Measurements from ENCODE around the gene TMEM179B. TPM values are rescaled to one million over a fixed set of nuclear protein-coding genes. Genes with fewer than 3 reads are reported as not detected.

TMEM179B gene
- total and polyA plus RNA-seq, 9 of the 15 experiments (the other 6 are each of a cell fraction or from before 2014, with no cell fraction given) = 27.7 to 105 (median 37.0) TPM

DNA sequence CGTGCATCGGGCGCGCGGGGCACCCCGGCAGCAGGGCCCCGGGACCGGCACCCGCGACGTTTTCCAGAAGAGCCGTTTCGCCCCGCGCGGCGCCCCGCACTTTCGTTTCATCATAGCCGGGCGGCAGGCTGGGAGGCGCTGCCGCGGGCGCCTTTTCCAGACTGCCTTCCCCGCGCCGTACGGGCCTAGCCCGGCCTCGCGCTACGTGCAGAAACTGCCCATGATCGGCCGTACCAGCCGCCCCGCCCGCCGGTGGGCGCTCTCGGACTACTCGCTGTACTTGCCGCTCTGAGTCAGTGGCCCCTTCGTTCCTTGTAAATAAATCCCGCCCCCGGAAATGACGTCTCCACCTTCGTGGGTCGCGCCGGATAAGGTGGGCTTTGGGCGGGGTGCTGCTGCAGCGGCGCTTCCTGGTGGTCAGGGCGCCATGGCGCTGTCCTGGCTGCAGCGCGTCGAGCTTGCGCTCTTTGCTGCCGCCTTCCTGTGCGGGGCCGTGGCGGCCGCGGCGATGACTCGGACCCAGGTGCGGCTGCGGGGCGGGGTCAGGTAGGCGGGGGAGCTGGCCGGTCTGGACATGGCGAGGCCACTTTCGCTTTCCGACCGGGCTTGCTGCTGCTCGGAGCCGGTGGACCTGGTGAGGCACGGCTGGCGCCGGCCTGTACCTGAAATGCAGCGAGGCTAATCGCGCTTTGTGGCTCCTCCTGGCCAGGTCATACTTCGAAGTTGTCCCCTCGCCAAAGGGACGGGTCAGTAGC lies at the start of gene TMEM179B (continued):
- TF ChIP-seq MED1 (CRISPR knock-in tag; IDR thresholded peaks at IDR 0.05; ENCODE audit: borderline replicate concordance) (no peak), CBFA2T3 (IDR thresholded peaks at IDR 0.05) (no peak), SMAD4 (CRISPR knock-in tag; conservative IDR thresholded peaks at IDR 0.05) (peak; percentile 76), NFRKB (IDR thresholded peaks at IDR 0.05; ENCODE audit: low read depth) (no peak), ZFX (CRISPR knock-in tag; IDR thresholded peaks at IDR 0.05) (peak; percentile 93), SAFB2 (IDR thresholded peaks at IDR 0.05; ENCODE audit: borderline replicate concordance, low read depth, low read length, severe bottlenecking) (no peak), L3MBTL2 (IDR thresholded peaks at IDR 0.05) (peak; percentile 63; the same call in 1 of the 2 replicates), SPI1 (IDR thresholded peaks at IDR 0.05; ENCODE audit: borderline replicate concordance, low read depth, low read length) (no peak)
- TF ChIP-seq, protein P1, sequence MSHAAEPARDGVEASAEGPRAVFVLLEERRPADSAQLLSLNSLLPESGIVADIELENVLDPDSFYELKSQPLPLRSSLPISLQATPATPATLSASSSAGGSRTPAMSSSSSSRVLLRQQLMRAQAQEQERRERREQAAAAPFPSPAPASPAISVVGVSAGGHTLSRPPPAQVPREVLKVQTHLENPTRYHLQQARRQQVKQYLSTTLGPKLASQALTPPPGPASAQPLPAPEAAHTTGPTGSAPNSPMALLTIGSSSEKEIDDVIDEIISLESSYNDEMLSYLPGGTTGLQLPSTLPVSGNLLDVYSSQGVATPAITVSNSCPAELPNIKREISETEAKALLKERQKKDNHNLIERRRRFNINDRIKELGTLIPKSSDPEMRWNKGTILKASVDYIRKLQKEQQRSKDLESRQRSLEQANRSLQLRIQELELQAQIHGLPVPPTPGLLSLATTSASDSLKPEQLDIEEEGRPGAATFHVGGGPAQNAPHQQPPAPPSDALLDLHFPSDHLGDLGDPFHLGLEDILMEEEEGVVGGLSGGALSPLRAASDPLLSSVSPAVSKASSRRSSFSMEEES (CRISPR knock-in tag; IDR thresholded peaks at IDR 0.05) = no peak
- TF ChIP-seq, protein P2, sequence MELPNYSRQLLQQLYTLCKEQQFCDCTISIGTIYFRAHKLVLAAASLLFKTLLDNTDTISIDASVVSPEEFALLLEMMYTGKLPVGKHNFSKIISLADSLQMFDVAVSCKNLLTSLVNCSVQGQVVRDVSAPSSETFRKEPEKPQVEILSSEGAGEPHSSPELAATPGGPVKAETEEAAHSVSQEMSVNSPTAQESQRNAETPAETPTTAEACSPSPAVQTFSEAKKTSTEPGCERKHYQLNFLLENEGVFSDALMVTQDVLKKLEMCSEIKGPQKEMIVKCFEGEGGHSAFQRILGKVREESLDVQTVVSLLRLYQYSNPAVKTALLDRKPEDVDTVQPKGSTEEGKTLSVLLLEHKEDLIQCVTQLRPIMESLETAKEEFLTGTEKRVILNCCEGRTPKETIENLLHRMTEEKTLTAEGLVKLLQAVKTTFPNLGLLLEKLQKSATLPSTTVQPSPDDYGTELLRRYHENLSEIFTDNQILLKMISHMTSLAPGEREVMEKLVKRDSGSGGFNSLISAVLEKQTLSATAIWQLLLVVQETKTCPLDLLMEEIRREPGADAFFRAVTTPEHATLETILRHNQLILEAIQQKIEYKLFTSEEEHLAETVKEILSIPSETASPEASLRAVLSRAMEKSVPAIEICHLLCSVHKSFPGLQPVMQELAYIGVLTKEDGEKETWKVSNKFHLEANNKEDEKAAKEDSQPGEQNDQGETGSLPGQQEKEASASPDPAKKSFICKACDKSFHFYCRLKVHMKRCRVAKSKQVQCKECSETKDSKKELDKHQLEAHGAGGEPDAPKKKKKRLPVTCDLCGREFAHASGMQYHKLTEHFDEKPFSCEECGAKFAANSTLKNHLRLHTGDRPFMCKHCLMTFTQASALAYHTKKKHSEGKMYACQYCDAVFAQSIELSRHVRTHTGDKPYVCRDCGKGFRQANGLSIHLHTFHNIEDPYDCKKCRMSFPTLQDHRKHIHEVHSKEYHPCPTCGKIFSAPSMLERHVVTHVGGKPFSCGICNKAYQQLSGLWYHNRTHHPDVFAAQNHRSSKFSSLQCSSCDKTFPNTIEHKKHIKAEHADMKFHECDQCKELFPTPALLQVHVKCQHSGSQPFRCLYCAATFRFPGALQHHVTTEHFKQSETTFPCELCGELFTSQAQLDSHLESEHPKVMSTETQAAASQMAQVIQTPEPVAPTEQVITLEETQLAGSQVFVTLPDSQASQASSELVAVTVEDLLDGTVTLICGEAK (IDR thresholded peaks at IDR 0.05) = peak; percentile 95
- TF ChIP-seq, protein P2 (CRISPR knock-in tag; IDR thresholded peaks at IDR 0.05) = no peak
- TF ChIP-seq, protein P3, sequence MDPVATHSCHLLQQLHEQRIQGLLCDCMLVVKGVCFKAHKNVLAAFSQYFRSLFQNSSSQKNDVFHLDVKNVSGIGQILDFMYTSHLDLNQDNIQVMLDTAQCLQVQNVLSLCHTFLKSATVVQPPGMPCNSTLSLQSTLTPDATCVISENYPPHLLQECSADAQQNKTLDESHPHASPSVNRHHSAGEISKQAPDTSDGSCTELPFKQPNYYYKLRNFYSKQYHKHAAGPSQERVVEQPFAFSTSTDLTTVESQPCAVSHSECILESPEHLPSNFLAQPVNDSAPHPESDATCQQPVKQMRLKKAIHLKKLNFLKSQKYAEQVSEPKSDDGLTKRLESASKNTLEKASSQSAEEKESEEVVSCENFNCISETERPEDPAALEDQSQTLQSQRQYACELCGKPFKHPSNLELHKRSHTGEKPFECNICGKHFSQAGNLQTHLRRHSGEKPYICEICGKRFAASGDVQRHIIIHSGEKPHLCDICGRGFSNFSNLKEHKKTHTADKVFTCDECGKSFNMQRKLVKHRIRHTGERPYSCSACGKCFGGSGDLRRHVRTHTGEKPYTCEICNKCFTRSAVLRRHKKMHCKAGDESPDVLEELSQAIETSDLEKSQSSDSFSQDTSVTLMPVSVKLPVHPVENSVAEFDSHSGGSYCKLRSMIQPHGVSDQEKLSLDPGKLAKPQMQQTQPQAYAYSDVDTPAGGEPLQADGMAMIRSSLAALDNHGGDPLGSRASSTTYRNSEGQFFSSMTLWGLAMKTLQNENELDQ (CRISPR knock-in tag; IDR thresholded peaks at IDR 0.05; ENCODE audit: borderline replicate concordance) = no peak
- TF ChIP-seq, protein P4, sequence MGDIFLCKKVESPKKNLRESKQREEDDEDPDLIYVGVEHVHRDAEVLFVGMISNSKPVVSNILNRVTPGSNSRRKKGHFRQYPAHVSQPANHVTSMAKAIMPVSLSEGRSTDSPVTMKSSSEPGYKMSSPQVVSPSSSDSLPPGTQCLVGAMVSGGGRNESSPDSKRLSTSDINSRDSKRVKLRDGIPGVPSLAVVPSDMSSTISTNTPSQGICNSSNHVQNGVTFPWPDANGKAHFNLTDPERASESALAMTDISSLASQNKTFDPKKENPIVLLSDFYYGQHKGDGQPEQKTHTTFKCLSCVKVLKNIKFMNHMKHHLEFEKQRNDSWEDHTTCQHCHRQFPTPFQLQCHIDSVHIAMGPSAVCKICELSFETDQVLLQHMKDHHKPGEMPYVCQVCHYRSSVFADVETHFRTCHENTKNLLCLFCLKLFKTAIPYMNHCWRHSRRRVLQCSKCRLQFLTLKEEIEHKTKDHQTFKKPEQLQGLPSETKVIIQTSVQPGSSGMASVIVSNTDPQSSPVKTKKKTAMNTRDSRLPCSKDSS (IDR thresholded peaks at IDR 0.05; ENCODE audit: low read depth, partially characterized antibody) = no peak
